GM12891 (cell line): Measurements from ENCODE around the gene GRM8.
A peak's percentile ranks its signal among the peaks of the same experiment; 100 is the strongest.

Source experiments
- DNase-seq: peaks from one replicate; pipeline ENCODE4 v3.0.0; 2011; ENCODE audit warnings: low spot score; ENCODE audit not compliant: insufficient read length
- FAIRE-seq: peaks from 2 replicates; lab custom pipeline; 2011; peaks lifted over from hg19 to GRCh38; lab: Jason Lieb, UNC
- PAX5 ChIP-seq: IDR thresholded peaks from 2 replicates; pipeline ENCODE4 v1.6.1; 2011; ENCODE audit warnings: low read length, moderate library complexity, mild to moderate bottlenecking; ENCODE audit not compliant: insufficient read depth, severe bottlenecking
- POLR2A ChIP-seq: IDR thresholded peaks from 2 replicates; pipeline ENCODE4 v1.6.1; 2011; ENCODE audit warnings: low read depth, low read length, control low read depth
- POLR2AphosphoS5 ChIP-seq: IDR thresholded peaks from 2 replicates; pipeline ENCODE4 v1.6.1; 2011; ENCODE audit warnings: low read depth, low read length, control low read depth
- POU2F2 ChIP-seq: IDR thresholded peaks from 2 replicates; pipeline ENCODE4 v1.6.1; 2011; ENCODE audit warnings: low read depth, mild to moderate bottlenecking, control low read depth, low read length, moderate library complexity
- SPI1 ChIP-seq: IDR thresholded peaks from 2 replicates; pipeline ENCODE4 v1.6.1; 2011; ENCODE audit warnings: low read depth, low read length, control low read depth
- TAF1 ChIP-seq: IDR thresholded peaks from 2 replicates; pipeline ENCODE4 v1.6.1; 2011; ENCODE audit warnings: low read depth, low read length, control low read depth

GRM8 gene

GRCh38 chr7:127194571-127194970 lies 58.2 kb downstream of the GRM8 start:
- TF ChIP-seq TAF1 (no peak), POU2F2 (no peak), POLR2A (no peak), PAX5 (no peak), SPI1 (no peak), POLR2AphosphoS5 (no peak)
- no peak for DNase-seq
- no peak for FAIRE-seq

GRCh38 chr7:127189886-127190285 lies 62.9 kb downstream of the GRM8 start:
- DNase-seq (no peak), FAIRE-seq (no peak)
- TF ChIP-seq TAF1 (no peak), POLR2A (no peak), SPI1 (no peak), POU2F2 (no peak), POLR2AphosphoS5 (no peak), PAX5 (no peak)

GRCh38 chr7:127189074-127189473 lies 63.7 kb downstream of the GRM8 start:
- TF ChIP-seq PAX5, result no peak
- no peak for TF ChIP-seq SPI1
- DNase-seq, result no peak
- FAIRE-seq, result no peak

GRCh38 chr7:127187740-127188139 lies 65.0 kb downstream of the GRM8 start:
- FAIRE-seq (no peak), DNase-seq (no peak)
- TF ChIP-seq POLR2A (no peak), PAX5 (no peak), POLR2AphosphoS5 (no peak), POU2F2 (no peak), TAF1 (no peak)

GRCh38 chr7:127186686-127187085 lies 66.1 kb downstream of the GRM8 start:
- FAIRE-seq, result no peak
- no peak for DNase-seq
- no peak for TF ChIP-seq PAX5
- no peak for TF ChIP-seq POLR2A
- no peak for TF ChIP-seq POLR2AphosphoS5

- TF ChIP-seq PAX5 (no peak), SPI1 (no peak), POLR2AphosphoS5 (no peak), POU2F2 (no peak), TAF1 (no peak), POLR2A (no peak)
- no peak for DNase-seq
- FAIRE-seq, result no peak
Observed at GRCh38 chr7:127177156-127177555, 75.6 kb downstream of the GRM8 start.

- no peak for FAIRE-seq
- no peak for DNase-seq
- TF ChIP-seq PAX5 (no peak), POU2F2 (no peak), SPI1 (no peak), POLR2AphosphoS5 (no peak), TAF1 (no peak), POLR2A (no peak)
Observed at GRCh38 chr7:127162366-127162765, 90.4 kb downstream of the GRM8 start.

GRCh38 chr7:127158659-127159058 lies 94.1 kb downstream of the GRM8 start:
- DNase-seq, result peak; percentile 8
- no peak for TF ChIP-seq POLR2A
- FAIRE-seq, result no peak

GRCh38 chr7:127154958-127155357 lies 97.8 kb downstream of the GRM8 start:
- TF ChIP-seq POU2F2 (no peak), PAX5 (no peak), TAF1 (no peak), POLR2A (no peak), POLR2AphosphoS5 (no peak), SPI1 (no peak)
- DNase-seq, result no peak
- no peak for FAIRE-seq

- FAIRE-seq (no peak), DNase-seq (no peak)
- TF ChIP-seq POLR2AphosphoS5 (no peak), SPI1 (no peak), POU2F2 (no peak), PAX5 (no peak), TAF1 (no peak)
Observed at GRCh38 chr7:127154101-127154500, 98.6 kb downstream of the GRM8 start.

GRCh38 chr7:127153315-127153714 lies 99.4 kb downstream of the GRM8 start:
- FAIRE-seq (no peak), DNase-seq (no peak)
- TF ChIP-seq POLR2AphosphoS5 (no peak), POLR2A (no peak), PAX5 (no peak), POU2F2 (no peak), TAF1 (no peak), SPI1 (no peak)
